Natural killer cell (primary cell): Measurements from ENCODE around the gene STAU1. TPM values are rescaled to one million over a fixed set of nuclear protein-coding genes. Genes with fewer than 3 reads are reported as not detected.

Experiments
- ATAC-seq, 3 donors: fragments of 150-1000 bp in 2 of 3; fragments of 200-7000 bp in 1 of 3; cut with Tn5 transposase; 1 replicate in 1 of 3; 2 replicates in 2 of 3; pipeline ENCODE4 v1.10.0; 2021; ENCODE audit warnings: mild to moderate bottlenecking in 2 of 3, moderate library complexity in 2 of 3
- DNase-seq, 2 donors: peaks; one replicate each; pipeline versions ENCODE4 v3.0.0 to v3.0.0-alpha.2; 2013 to 2021; ENCODE audit warnings: mixed read lengths in 1 of 2
- H3K27ac ChIP-seq: one replicate; pipeline ENCODE4 v1.5.1; 2013; ENCODE audit warnings: mild to moderate bottlenecking, low read length
- H3K27me3 ChIP-seq: one replicate; pipeline ENCODE4 v1.6.1; 2013; ENCODE audit warnings: low read length; ENCODE audit not compliant: control insufficient read depth, insufficient read depth
- H3K36me3 ChIP-seq: one replicate; pipeline ENCODE4 v1.6.1; 2013; ENCODE audit warnings: low read length; ENCODE audit not compliant: control insufficient read depth, insufficient read depth
- H3K4me1 ChIP-seq: one replicate; pipeline ENCODE4 v1.6.1; 2013; ENCODE audit warnings: low read length; ENCODE audit not compliant: control insufficient read depth, insufficient read depth
- H3K4me3 ChIP-seq: one replicate; pipeline ENCODE4 v1.5.1; 2013; ENCODE audit warnings: low read length
- H3K9me3 ChIP-seq: one replicate; pipeline ENCODE4 v1.6.1; 2013; ENCODE audit warnings: low read length; ENCODE audit not compliant: control insufficient read depth, insufficient read depth
- H3K27ac Mint-ChIP-seq, 2 donors: one replicate each; pipeline ENCODE4 v1.8.0; 2022; ENCODE audit warnings: mild to moderate bottlenecking in 2 of 2, mixed read lengths in 2 of 2, moderate library complexity in 1 of 2
- H3K27me3 Mint-ChIP-seq, 2 donors: one replicate each; pipeline ENCODE4 v1.8.0; 2022; ENCODE audit warnings: low read depth in 2 of 2, mixed read lengths in 2 of 2
- H3K36me3 Mint-ChIP-seq: one replicate; pipeline ENCODE4 v1.8.0; 2022; ENCODE audit warnings: mixed read lengths
- H3K4me1 Mint-ChIP-seq, 2 donors: one replicate each; pipeline ENCODE4 v1.8.0; 2022; ENCODE audit warnings: mixed read lengths in 2 of 2
- H3K4me3 Mint-ChIP-seq: one replicate; pipeline ENCODE4 v1.8.0; 2022; ENCODE audit warnings: mild to moderate bottlenecking, moderate library complexity, mixed read lengths
- H3K9me3 Mint-ChIP-seq, 2 donors: one replicate each; pipeline ENCODE4 v1.8.0; 2022; ENCODE audit warnings: mixed read lengths in 2 of 2
- CTCF ChIP-seq: fragments of 200-600 bp; IDR thresholded peaks from one replicate; pipeline ENCODE4 v1.8.0; 2022; ENCODE audit warnings: antibody characterized with exemption
- WGBS: methylation state at CpG from one replicate; pipeline ENCODE4 v1.1.7; 2013; ENCODE audit warnings: missing lambda C conversion rate; ENCODE audit not compliant: insufficient coverage; 5-methylcytosine and 5-hydroxymethylcytosine counted together
- intact Hi-C: fragments of 100-400 bp; cut with micrococcal nuclease; formaldehyde crosslinking; loops from one replicate; pipeline ENCODE4 v1.14.2; 2022
- total RNA-seq, 4 donors: library from RNA; stranded (reverse); fragments of 120-200 nt in 1 of 4; gene quantifications; one replicate each; pipeline versions ENCODE4 v1.2.3 to v1.2.4, GENCODE V29; 2013 to 2022

STAU1 gene
- total RNA-seq, 3 donors from 2014 or later (not counting 1 experiment from before 2014, with no cell fraction given), result 47.3 to 54.9 (median 49.9) TPM

GRCh38 chr20:49146442-49147225 lies 41.5 kb downstream of the STAU1 start:
- intact Hi-C loops, result no loop called here
- Mint-ChIP-seq H3K4me1 (peaks cover 22 to 25% of the 10 kb centered on the region in 2 donors), H3K27me3 (no peaks in the 10 kb centered on the region), H3K4me3 (no peak overlapping the region), H3K36me3 (no peaks in the 10 kb centered on the region), H3K9me3 (no peaks in the 10 kb centered on the region), H3K27ac (peak overlapping the region; percentile 17 to 20)
- H3K9me3 ChIP-seq, result no peaks in the 10 kb centered on the region
- H3K27ac ChIP-seq, result no peak overlapping the region
- DNase-seq, result no peak
- H3K4me3 ChIP-seq, result no peak overlapping the region
- H3K27me3 ChIP-seq, result no peaks in the 10 kb centered on the region
- H3K36me3 ChIP-seq, result peaks cover 54% of the 10 kb centered on the region
- no peaks in the 10 kb centered on the region for H3K4me1 ChIP-seq
- WGBS, result 93% methylated on average over 5 of the region's 5 CpGs
- TF ChIP-seq CTCF, result no peak
- no peak for ATAC-seq

GRCh38 chr20:49140834-49141233 lies 47.3 kb downstream of the STAU1 start:
- intact Hi-C loops, result no loop called here
- no peak overlapping the region for H3K4me3 ChIP-seq
- H3K27ac Mint-ChIP-seq, result peak overlapping the region; percentile 73 to 80
- H3K36me3 ChIP-seq, result peaks cover 15% of the 10 kb centered on the region
- no peaks in the 10 kb centered on the region for H3K9me3 Mint-ChIP-seq
- ATAC-seq (no peak), DNase-seq (no peak)
- 94% methylated on average over 2 of the region's 2 CpGs for WGBS
- TF ChIP-seq CTCF, result no peak
- no peaks in the 10 kb centered on the region for H3K36me3 Mint-ChIP-seq
- peaks cover 16 to 19% of the 10 kb centered on the region in 2 donors for H3K4me1 Mint-ChIP-seq
- H3K4me3 Mint-ChIP-seq, result no peak overlapping the region
- no peaks in the 10 kb centered on the region for H3K27me3 ChIP-seq
- H3K4me1 ChIP-seq, result no peaks in the 10 kb centered on the region
- H3K27ac ChIP-seq, result no peak overlapping the region
- no peaks in the 10 kb centered on the region for H3K27me3 Mint-ChIP-seq
- no peaks in the 10 kb centered on the region for H3K9me3 ChIP-seq

GRCh38 chr20:49140411-49140810 lies 47.7 kb downstream of the STAU1 start:
- peaks cover 19% of the 10 kb centered on the region for H3K36me3 ChIP-seq
- ATAC-seq (peak in 2 of 3 donors; percentile 42 to 70), DNase-seq (no peak)
- intact Hi-C loops, result no loop called here
- no peaks in the 10 kb centered on the region for H3K4me1 ChIP-seq
- H3K27me3 ChIP-seq, result no peaks in the 10 kb centered on the region
- Mint-ChIP-seq H3K36me3 (no peaks in the 10 kb centered on the region), H3K27ac (peak overlapping the region; percentile 73 to 80), H3K27me3 (no peaks in the 10 kb centered on the region), H3K4me1 (peaks cover 16 to 19% of the 10 kb centered on the region in 2 donors), H3K4me3 (no peak overlapping the region), H3K9me3 (no peaks in the 10 kb centered on the region)
- no peak overlapping the region for H3K4me3 ChIP-seq
- TF ChIP-seq CTCF, result no peak
- H3K9me3 ChIP-seq, result no peaks in the 10 kb centered on the region
- no peak overlapping the region for H3K27ac ChIP-seq
- WGBS, result 39% methylated on average over 1 of the region's 2 CpGs

GRCh38 chr20:49138431-49138830 lies 49.7 kb downstream of the STAU1 start:
- peaks cover 8% of the 10 kb centered on the region for H3K36me3 Mint-ChIP-seq
- peaks cover 18% of the 10 kb centered on the region for H3K36me3 ChIP-seq
- no peak overlapping the region for H3K27ac Mint-ChIP-seq
- intact Hi-C loops, result no loop called here
- no peaks in the 10 kb centered on the region for H3K27me3 ChIP-seq
- H3K4me3 ChIP-seq, result no peak overlapping the region
- no peaks in the 10 kb centered on the region for H3K4me1 ChIP-seq
- no peaks in the 10 kb centered on the region for H3K9me3 ChIP-seq
- H3K27ac ChIP-seq, result no peak overlapping the region
- no peak for TF ChIP-seq CTCF
- H3K4me3 Mint-ChIP-seq, result no peak overlapping the region
- no peaks in the 10 kb centered on the region for H3K27me3 Mint-ChIP-seq
- DNase-seq (no peak), ATAC-seq (no peak)
- H3K4me1 Mint-ChIP-seq, result peaks cover 6 to 11% of the 10 kb centered on the region in 2 donors
- no peaks in the 10 kb centered on the region for H3K9me3 Mint-ChIP-seq
